ENCODE data around the gene CSRNP3. TPM values are rescaled to one million over a fixed set of nuclear protein-coding genes. Genes with fewer than 3 reads are reported as not detected.

Gene CSRNP3
- total RNA-seq, 4 donors from 2014 or later: 0.91 to 14.1 (median 1.7) TPM

DNA sequence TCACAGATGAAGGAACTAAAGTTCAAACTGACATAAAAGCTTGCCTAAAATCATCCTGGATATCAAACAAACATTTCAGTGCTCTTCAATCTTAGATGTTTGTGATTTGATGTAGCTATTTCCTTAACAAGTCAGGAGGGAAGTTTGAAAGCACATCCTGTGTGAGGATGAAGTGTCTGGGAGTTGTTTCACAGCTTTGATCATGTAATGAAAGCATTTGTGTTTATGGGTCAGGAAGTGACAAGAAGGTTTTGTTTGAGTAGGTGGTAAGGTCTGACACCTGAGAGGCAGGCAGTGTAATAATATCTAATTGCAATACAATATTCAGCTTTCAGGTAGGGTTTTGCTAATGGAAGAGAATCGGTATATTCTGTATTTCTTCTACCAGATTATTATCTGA, 26.0 kb upstream of the CSRNP3 start:
- no peak for TF ChIP-seq POLR2A (IDR thresholded peaks at IDR 0.05)
- TF ChIP-seq, protein P1, sequence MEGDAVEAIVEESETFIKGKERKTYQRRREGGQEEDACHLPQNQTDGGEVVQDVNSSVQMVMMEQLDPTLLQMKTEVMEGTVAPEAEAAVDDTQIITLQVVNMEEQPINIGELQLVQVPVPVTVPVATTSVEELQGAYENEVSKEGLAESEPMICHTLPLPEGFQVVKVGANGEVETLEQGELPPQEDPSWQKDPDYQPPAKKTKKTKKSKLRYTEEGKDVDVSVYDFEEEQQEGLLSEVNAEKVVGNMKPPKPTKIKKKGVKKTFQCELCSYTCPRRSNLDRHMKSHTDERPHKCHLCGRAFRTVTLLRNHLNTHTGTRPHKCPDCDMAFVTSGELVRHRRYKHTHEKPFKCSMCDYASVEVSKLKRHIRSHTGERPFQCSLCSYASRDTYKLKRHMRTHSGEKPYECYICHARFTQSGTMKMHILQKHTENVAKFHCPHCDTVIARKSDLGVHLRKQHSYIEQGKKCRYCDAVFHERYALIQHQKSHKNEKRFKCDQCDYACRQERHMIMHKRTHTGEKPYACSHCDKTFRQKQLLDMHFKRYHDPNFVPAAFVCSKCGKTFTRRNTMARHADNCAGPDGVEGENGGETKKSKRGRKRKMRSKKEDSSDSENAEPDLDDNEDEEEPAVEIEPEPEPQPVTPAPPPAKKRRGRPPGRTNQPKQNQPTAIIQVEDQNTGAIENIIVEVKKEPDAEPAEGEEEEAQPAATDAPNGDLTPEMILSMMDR (IDR thresholded peaks at IDR 0.05): no peak
- no peak overlapping the region for H3K4me3 ChIP-seq (ENCODE audit: low read depth, poor library complexity, severe bottlenecking)
- 86 to 94% methylated on average over 1 of the region's 1 CpG for WGBS, 2 donors
- no peak for DNase-seq (ENCODE audit: low spot score in 2 of 2)
- intact Hi-C loops (cut with DNase I; ENCODE audit: low total_unique reads): no loop called here

DNA sequence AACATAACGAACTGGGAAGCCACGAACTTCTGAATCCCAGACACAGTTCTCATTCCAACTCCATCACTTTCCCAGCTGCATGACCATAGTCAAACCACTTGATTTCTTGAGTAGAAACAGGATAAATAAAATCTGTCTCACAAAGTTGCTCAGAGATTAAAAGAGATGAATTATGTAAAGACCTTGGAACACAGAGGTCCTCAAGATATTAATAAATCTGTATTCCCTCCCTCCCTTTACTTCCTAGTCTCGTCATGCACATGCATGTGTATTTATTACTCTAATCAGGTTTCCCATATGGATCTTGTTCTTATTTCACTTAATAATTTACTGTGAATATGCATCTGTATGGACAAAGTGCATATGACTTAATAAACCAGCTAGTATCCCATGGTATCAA, 21.1 kb upstream of the CSRNP3 start:
- H3K4me3 ChIP-seq (ENCODE audit: low read depth, poor library complexity, severe bottlenecking): no peak overlapping the region
- no peak for DNase-seq (ENCODE audit: low spot score in 2 of 2)
- intact Hi-C loops (cut with DNase I; ENCODE audit: low total_unique reads): no loop called here
- WGBS, 2 donors: 62 to 69% methylated on average over 3 of the region's 3 CpGs
- TF ChIP-seq, protein P1 (IDR thresholded peaks at IDR 0.05): no peak
- TF ChIP-seq POLR2A (IDR thresholded peaks at IDR 0.05): no peak

DNA sequence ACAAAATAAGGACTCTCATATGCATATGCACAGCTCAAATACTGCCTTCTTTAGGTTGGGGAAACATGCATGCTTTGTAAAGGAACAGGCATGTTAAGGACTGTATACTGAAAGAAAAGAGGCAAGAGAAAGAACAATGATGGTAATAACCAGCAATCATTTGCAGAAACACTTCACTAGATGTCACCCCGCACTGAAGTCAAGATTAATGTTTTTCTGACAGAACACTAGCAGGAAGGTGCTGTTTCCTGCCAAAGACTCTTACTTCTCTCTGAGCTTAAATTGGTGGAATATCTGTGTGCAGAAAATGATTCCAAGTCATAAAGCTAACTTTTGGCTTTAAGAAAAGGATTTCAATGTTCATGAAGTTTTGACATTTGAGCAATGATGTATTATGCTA, 19.3 kb upstream of the CSRNP3 start:
- WGBS, 2 donors: 32 to 33% methylated on average over 1 of the region's 1 CpG

DNA sequence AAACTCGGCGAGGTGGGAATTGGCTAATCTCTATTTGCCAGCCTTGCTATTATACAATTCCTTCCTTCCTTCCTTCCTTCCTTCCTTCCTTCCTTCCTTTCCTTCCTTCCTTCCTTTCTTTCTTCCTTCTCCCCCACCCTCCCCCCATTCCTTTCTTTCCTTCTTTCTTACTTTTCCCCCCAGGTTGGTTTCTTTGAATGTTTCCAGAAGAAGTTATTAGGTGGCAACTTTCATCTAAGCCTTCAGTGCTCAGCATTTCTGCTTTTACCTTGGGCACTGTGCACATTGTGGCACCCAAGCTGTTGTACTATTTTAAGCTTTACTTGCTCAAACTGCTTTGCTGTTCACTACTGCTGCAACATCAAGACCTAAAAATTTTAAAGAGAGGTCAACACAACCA, 17.2 kb upstream of the CSRNP3 start:
- 85 to 88% methylated on average over 2 of the region's 2 CpGs for WGBS, 2 donors
- no peak for DNase-seq (ENCODE audit: low spot score in 2 of 2)
- intact Hi-C loops (cut with DNase I; ENCODE audit: low total_unique reads): no loop called here
- H3K4me3 ChIP-seq (ENCODE audit: low read depth, poor library complexity, severe bottlenecking): no peak overlapping the region
- no peak for TF ChIP-seq POLR2A (IDR thresholded peaks at IDR 0.05)

More for the DNA sequence above, 19.3 kb upstream of the CSRNP3 start:
- TF ChIP-seq, protein P1 (IDR thresholded peaks at IDR 0.05): no peak
- TF ChIP-seq POLR2A (IDR thresholded peaks at IDR 0.05): no peak
- no peak for DNase-seq (ENCODE audit: low spot score in 2 of 2)
- no peak overlapping the region for H3K4me3 ChIP-seq (ENCODE audit: low read depth, poor library complexity, severe bottlenecking)
- intact Hi-C loops (cut with DNase I; ENCODE audit: low total_unique reads): no loop called here

DNA sequence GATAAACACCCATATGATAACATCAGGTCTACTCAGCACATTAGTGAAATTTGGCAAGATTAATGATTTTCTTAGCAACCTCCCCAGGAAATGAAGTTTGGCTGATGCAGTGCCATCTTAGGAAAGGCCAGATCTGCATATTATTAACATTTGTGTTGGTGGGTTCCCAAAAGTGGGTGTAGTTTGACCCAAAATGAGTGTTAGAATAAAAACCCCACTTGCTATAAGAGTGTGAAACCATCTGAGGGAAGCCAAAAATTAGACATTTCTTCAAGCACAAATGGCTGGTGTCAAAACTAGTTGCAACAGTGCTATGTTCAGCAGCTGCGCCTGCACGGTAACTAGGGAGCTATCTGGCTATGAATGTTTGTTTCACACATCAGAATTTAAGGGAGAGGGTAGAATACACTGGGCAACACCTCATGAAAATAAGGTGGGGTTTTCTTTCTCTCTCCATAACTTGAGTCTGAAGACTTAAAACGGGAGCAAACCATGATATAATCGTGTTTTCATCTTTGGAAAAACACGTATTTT, 15.9 kb upstream of the CSRNP3 start:
- no peak for DNase-seq (ENCODE audit: low spot score in 2 of 2)
- no peak for TF ChIP-seq POLR2A (IDR thresholded peaks at IDR 0.05)
- TF ChIP-seq, protein P1 (IDR thresholded peaks at IDR 0.05): no peak
- WGBS, 2 donors: 88 to 93% methylated on average over 5 of the region's 5 CpGs
- intact Hi-C loops (cut with DNase I; ENCODE audit: low total_unique reads): no loop called here
- no peak overlapping the region for H3K4me3 ChIP-seq (ENCODE audit: low read depth, poor library complexity, severe bottlenecking)

DNA sequence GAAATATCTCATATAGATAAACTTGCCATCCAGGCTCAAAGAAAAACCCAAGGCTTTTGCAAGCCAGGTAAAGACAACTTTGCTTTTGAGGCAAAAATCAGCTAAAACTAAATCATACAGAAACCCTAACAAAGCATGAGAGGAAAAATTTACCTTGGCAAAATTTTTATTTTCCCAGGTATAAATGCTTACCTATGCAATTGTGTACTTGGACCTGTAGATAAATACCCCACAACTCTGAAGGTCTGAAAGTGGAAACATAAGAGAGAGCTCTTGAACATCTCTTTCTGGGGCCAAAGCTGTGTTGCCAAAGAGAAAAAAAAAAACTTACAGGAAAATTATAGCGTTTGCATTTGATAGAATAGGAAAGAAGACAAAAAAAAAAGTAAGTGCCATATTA, 14.6 kb upstream of the CSRNP3 start:
- DNase-seq (ENCODE audit: low spot score in 2 of 2): no peak
- intact Hi-C loops (cut with DNase I; ENCODE audit: low total_unique reads): no loop called here
- H3K4me3 ChIP-seq (ENCODE audit: low read depth, poor library complexity, severe bottlenecking): no peak overlapping the region
- 84 to 100% methylated on average over 1 of the region's 1 CpG for WGBS, 2 donors
- TF ChIP-seq, protein P1 (IDR thresholded peaks at IDR 0.05): no peak
- no peak for TF ChIP-seq POLR2A (IDR thresholded peaks at IDR 0.05)
